HL-60/S4 treated with retinoic acid at 250 ng/mL for 4 days and 3 days (cell line): Measurements from ENCODE around the gene SERTAD4.
"Not testable (repeated sequence)": the region's sequence is repeated elsewhere in the genome, so short reads cannot be mapped to it uniquely, and the experiment has no call there.

Experiments
- in situ Hi-C: fragments of 300-500 bp; cut with MboI; formaldehyde crosslinking; loops from 2 replicates; pipeline ENCODE4 v1.7.0; 2022; ENCODE audit warnings: low sequenced_read_pairs

The SERTAD4 gene

DNA sequence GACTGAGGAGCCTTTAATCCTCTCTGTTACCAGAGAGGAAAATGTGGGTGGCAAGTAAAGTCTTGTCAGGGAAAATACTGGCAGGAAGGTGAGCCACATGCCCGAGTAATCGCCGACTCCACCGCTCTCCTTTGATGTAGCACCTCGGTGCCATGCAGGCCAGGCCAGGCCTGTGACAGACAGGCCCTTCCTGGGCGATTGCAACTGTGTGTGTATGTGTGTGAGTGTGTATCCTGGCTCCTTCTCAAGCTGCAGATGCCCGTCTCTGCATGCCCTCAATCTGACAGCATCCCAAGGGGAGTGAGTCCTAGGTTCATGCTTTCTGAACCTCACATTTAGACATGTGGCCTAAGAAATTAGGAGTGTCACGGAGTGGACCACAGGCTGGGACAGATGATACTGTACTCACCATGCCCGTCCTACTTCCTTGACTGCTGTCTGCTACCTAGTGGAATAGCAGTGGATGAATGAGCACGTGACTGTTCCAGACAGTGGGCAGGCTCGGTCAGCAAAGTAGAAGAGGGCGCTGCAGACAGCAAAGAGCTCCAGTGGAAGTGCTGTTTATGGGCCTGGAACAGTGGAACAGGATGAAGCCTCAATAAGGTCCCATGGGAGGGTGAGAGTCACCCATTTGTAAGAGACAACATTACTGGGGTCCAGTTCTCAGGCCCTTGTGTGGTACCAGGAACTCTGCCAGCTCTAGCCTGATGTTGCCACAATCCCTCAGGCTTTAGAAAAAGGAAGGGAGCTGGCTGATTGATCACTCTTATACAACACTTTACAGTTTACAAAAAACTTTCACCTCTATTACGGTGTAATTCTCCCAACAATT lies 25.3 kb downstream of the SERTAD4 start:
- in situ Hi-C loops: no loop called here

DNA sequence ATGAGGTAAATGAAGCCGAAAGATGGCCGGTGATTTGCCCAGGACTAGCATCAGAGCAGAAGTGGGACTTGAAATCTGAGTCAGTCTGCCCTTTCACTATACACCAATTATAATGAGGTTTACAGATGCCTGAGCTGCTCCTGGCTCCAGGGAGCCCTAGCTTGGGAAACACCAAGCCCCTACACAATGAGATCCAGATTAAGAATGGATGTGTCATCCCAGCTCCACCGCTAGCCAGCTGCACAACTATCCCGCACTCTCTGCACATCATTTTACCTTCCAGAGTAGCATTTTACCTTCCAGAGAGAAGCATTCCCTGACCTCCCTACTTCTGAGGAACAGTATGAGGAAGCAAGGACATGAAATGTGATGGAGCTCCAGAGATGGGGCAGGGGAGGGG lies 27.0 kb downstream of the SERTAD4 start:
- in situ Hi-C loops: no loop called here

GRCh38 chr1:210260096-210260495 lies 27.5 kb downstream of the SERTAD4 start:
- in situ Hi-C loops: no loop called here

DNA sequence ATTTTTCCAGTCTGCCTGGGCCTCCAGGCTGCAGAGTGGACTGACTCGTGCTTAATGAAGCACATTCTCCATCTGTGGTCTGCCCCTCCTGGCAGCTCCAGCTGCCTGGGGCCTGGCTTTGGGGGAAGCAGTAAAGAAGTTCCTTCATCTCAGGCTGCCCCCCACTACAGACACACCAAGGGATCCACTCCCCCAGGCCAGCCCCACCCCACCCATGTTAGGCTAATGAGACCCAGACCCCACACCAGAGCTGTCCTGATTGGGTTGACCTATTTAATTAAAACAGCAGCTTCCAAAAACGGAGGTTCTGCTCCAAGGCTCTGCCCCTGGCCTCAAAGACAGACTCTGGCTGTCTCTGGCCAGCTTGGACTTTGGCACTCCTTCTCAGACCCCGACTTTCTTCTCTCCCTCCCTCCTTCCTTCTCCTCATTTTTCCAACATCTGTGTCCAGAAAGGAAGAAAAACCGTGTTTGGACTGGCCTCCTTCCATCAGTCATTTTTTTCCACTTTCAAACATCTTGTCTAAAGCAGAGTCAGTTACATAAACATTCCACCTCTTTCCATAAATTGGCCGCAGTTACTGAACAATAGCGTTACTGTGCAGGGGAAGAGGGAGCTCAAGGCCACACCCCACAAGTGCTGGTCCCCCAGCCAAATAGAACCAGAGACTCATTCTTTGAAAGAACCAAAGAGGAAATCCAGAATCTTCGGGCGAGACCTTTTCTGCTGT lies 29.7 kb downstream of the SERTAD4 start:
- in situ Hi-C loops: no loop called here

GRCh38 chr1:210262897-210263272 lies 30.3 kb downstream of the SERTAD4 start:
- in situ Hi-C loops: no loop called here

DNA sequence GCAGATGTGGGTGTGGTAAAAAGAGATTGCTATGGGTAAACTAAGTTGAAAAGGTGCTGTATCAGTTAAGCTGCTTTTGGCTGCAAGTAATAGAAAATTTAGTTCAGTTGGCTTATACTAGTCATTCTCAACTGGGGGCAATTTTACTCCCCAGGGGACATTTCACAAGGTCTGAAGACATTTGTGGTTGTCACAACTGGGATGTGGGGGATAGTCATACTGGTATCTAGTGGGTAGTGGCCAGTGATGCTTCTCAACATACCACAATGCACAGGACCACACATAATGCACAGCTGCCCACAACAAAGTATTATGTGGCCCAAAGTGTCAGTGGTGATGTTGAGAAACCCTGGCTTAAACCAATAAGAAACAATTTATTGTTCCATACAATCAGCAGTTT lies 31.4 kb downstream of the SERTAD4 start:
- in situ Hi-C loops: no loop called here

DNA sequence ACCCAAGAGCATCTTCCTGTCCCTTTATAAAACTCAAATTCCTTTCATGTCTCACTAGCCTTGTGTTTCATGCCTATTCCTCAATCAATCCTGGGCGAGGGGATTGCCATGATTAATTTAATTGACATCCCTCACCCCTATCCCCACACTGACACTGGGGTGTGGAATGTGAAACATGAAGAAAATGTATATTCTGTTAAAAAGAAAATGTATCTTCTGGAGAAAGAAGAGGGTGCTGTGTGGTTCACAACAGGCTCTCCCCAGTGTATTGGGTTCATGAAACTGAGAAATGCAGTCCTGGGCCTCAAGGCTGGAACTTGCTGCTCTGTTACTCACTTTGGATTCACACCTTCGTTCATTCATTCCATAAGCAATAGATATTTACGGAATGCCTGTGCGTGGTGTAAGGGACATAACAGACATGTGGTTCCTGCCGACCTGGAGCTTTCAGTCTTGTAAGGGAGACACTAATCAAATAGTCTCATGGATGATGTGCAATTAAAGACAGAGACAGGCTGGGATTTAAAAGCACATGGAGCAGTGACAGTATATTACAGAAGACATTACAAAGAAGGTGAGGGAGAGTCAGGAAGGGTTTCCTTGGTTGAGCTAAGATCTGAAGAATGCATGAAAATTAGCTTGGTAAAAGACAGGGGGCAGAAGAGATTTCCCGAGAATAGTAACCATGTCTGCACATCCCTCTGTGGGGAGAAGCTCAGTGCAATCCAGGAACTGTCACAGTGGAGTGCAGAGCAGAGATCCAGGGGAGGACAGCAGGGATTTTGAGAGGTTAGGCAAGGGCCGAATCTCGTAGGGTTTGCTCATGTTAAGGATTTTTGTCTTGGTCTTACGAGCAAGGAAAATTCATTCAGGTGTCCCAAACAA lies 32.1 kb downstream of the SERTAD4 start:
- in situ Hi-C loops: no loop called here

DNA sequence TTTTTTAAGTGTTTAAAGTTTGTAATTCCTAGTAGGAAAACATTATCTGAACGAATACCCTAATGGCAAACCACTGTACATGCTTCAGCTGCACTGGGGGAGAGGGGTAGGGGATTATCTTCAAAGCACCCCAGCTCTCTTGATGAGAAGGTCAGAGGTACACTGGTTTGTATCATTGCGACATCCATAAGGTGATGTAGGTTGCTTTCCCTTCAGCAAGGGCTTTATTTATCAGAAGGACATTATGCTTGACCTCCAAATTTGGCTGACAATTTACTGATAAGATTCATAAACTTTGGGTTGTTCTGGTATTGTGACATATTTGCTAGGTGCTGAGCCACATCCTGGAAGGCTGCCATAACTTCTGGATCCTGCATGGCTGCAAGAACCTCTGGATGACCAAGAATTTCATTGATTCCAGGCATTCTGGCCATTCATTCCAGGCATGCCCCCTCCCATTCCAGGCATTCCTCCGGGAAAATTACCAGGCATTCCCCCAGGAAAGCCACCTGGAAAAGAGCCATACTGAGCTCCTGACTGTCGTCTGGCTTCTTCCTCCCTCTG lies 32.9 kb downstream of the SERTAD4 start:
- in situ Hi-C loops: not testable (repeated sequence)

DNA sequence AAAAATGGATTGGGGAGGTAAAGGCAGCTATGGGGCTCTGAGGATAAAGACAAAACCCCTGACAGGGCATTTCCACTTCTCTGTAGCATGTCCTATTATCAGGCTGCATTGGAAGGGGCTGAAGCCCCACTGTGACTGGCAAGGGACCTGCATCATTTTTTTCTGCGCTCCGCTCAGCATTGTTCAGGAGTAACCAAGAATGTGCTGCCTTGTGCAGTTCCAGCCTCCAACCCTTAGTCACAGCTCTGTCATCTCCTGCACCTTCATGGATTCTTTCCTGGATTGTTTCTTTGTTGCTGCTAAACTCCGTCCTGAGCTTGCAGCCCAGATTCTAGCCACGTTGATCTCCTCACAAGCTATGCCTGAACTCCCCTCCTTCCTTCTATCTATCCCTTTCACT lies 37.4 kb downstream of the SERTAD4 start:
- in situ Hi-C loops: no loop called here

- in situ Hi-C loops: no loop called here
These were observed 40.1 kb downstream of the SERTAD4 start for GRCh38 chr1:210272666-210273065.

DNA sequence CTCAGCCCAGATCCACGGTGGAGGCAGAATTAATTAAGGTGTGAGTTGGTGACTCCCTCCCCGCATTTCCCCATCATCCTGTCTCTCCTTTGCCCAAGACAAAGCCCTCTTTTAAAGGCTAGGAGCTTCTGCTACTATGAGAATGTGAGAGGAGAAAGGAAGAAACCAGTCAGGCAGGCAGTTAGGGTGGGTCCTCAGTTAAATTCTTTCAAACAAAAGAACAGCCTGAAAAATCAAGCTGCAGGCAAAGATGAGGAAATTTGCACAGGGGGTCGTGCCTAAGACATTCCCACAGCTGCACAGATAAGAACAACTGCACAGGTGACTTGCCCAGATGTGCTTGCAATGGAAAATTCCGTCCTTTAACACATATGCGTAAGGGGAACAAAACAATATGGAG lies 47.6 kb downstream of the SERTAD4 start:
- in situ Hi-C loops: no loop called here

DNA sequence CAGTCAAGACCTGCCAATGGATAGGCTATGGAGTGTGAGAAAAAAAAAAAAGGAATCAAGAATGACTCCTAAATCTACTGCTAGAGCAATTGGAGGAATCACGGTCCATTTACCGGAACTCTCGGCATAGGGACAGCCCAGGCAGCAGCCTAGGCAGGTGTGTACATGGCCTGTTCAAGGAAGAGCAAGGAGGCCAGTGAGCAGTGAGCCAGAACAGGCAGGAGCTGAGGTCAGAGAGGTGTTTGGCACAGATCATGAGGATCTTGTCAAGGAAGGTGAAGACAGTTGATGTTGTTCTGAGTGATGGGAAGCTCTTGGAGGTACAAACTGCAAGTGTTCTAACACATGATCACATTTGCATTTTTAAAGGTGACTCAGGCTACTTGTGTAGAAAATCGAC lies 55.5 kb downstream of the SERTAD4 start:
- in situ Hi-C loops: no loop called here

DNA sequence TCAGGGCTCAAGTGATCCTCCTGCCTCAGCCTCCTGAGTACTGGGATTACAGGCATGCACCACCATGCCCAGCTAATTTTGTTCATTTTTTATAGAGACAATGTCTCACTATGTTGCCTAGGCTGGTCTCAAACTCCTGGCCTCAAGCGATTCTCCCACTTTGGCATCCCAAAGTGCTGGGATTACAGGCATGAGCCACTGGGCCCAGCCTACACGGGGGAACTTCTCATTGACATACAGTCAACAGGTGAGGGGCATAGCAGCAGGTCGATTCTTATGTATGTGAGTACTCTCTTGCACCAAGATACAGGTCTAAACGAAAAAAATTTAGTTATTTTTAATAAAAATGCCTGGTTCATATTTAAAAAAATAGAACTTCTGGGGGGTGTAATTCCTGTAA lies 56.7 kb downstream of the SERTAD4 start:
- in situ Hi-C loops: no loop called here

DNA sequence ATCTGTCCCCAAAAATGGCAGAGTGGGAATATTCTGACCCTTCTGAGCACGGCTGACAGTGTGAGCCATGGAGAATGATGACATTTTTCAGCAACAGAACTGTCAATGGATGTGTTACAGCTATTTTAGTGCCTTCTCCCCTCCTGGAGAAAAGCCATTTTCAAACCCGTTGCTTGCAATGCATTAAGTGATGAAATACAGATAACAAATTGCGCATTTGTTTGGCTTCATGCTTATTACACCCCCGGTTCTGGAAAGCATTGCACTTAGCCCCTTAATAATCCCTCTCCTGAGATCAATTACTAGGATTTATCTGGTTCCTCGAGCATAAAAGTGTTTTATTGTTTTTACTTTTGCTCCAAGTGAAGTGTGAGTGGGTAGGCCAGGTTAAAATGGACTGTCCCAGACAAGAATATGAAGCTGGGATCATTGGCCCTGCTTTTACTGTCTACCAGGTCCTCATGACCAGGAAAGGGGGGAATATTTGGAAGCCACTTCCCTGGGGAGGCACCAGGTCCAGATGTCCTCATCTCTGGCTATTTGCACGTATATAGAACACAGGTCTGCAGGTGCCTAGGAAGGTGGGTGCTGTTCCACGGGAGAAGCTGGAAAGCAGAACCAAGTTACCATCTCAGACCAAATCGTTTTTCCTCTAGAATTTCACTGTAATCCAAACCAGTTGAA lies 58.6 kb downstream of the SERTAD4 start:
- in situ Hi-C loops: no loop called here

- in situ Hi-C loops: no loop called here
These were observed 59.2 kb downstream of the SERTAD4 start for GRCh38 chr1:210291786-210292230.

GRCh38 chr1:210292231-210292871 lies 59.8 kb downstream of the SERTAD4 start:
- in situ Hi-C loops: no loop called here

GRCh38 chr1:210293171-210293607 lies 60.6 kb downstream of the SERTAD4 start:
- in situ Hi-C loops: no loop called here

DNA sequence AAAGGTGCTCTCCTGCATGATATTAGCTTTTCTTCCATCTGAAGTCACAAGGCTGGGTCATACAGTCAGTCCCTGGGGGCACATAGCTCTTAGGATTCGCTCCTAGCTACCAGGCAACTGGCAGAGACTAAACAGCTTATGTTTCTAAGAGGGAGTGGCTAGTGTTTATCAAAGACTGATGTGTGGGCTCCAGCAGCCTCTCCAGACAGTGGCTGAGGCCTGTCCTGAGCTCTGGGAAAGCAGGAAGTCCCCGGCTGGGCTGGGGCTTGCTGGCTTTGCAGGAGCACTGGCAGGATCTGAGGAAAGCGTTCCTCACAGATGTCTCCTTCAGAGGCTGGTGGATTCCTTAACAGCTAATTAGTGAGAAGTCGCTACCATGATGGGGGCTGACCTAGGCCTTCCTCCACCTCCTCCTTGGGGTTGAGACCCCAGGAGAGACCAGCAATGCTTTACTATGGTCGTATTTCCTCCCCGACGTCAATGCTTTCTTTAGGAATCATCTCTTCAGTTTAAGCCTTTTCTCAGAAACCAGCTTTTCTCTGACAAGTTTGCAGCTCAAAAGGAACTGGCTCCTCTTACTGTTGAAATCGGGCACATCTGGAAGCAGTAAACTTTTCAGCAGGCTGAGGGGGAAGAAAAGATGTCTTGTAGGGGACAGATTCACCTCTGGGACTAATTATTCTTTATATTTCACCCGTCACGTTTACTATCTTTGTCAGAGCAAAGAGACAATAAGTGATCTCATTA lies 62.6 kb downstream of the SERTAD4 start:
- in situ Hi-C loops: no loop called here
